Thyroid gland (tissue), 4 donors: ENCODE data around the gene RAD54L. TPM values are rescaled to one million over a fixed set of nuclear protein-coding genes. Genes with fewer than 3 reads are reported as not detected.
A peak's percentile ranks its signal among the peaks of the same experiment; 100 is the strongest.

Experiments used
- DNase-seq, 2 donors: peaks; one replicate each; pipeline ENCODE4 v3.0.0-alpha.2; 2019
- H3K27ac ChIP-seq, 3 donors: fragments of 200-600 bp; sonication (generic); 1 replicate in 2 of 3; 2 replicates in 1 of 3; pipeline ENCODE4 v1.5.1; 2016 to 2019; ENCODE audit warnings: mild to moderate bottlenecking in 1 of 3, moderate library complexity in 1 of 3
- H3K27me3 ChIP-seq: fragments of 200-600 bp; sonication (generic); one replicate; pipeline ENCODE4 v1.5.1; 2019
- H3K36me3 ChIP-seq, 2 donors: fragments of 200-600 bp; sonication (generic); one replicate each; pipeline ENCODE4 v1.5.1; 2016 to 2019
- H3K4me1 ChIP-seq, 2 donors: fragments of 200-600 bp; sonication (generic); one replicate each; pipeline ENCODE4 v1.5.1; 2017 to 2019
- H3K4me3 ChIP-seq, 3 donors: fragments of 200-600 bp; sonication (generic); replicated peaks in 1 of 3; 1 replicate in 2 of 3; 2 replicates in 1 of 3; pipeline ENCODE4 v1.5.1; 2016; ENCODE audit warnings: mild to moderate bottlenecking in 1 of 3
- H3K9me3 ChIP-seq: fragments of 200-600 bp; sonication (generic); one replicate; pipeline ENCODE4 v1.5.1; 2017
- POLR2A ChIP-seq, 2 donors: fragments of 450-650 bp; IDR thresholded peaks; one replicate each; pipeline ENCODE4 v1.6.1; 2017; ENCODE audit warnings: antibody characterized with exemption in 2 of 2, mild to moderate bottlenecking in 2 of 2, moderate library complexity in 1 of 2
- WGBS, 2 donors: methylation state at CpG; one replicate each; pipeline ENCODE4 v1.1.5; 2017; 5-methylcytosine and 5-hydroxymethylcytosine counted together
- intact Hi-C: fragments of 100-400 bp; cut with DNase I; formaldehyde crosslinking; loops from one replicate; pipeline ENCODE4 v1.15.1; 2023
- total RNA-seq, 4 donors: library from RNA; depleted of rRNA; stranded (reverse); fragments of >200 nt; gene quantifications; one replicate each; pipeline ENCODE4 v1.2.3, GENCODE V29; 2016
- TF ChIP-seq, protein P1 (sequence below), 6 experiments: fragments of 200-600 bp in 3 of 6; fragments of 450-650 bp in 3 of 6; sonication (generic) in 3 of 6; IDR thresholded peaks; one replicate each; pipeline ENCODE4 v1.5.1; 2016 to 2019; ENCODE audit warnings: antibody characterized with exemption in 6 of 6, mild to moderate bottlenecking in 2 of 6, inconsistent platforms in 1 of 6, moderate library complexity in 1 of 6

Gene RAD54L
- total RNA-seq, 4 donors from 2014 or later: 0.27 to 1.7 (median 0.61) TPM

- Histone ChIP-seq H3K27ac (peak overlapping the region in 2 of 3 donors; percentile 56 to 70), H3K36me3 (peaks cover 32 to 33% of the 10 kb centered on the region in 2 donors), H3K4me1 (peaks cover 35 to 36% of the 10 kb centered on the region in 2 donors), H3K4me3 (no peak overlapping the region), H3K9me3 (no peaks in the 10 kb centered on the region), H3K27me3 (no peaks in the 10 kb centered on the region)
- TF ChIP-seq POLR2A (IDR thresholded peaks at IDR 0.05): no peak
- TF ChIP-seq, protein P1, sequence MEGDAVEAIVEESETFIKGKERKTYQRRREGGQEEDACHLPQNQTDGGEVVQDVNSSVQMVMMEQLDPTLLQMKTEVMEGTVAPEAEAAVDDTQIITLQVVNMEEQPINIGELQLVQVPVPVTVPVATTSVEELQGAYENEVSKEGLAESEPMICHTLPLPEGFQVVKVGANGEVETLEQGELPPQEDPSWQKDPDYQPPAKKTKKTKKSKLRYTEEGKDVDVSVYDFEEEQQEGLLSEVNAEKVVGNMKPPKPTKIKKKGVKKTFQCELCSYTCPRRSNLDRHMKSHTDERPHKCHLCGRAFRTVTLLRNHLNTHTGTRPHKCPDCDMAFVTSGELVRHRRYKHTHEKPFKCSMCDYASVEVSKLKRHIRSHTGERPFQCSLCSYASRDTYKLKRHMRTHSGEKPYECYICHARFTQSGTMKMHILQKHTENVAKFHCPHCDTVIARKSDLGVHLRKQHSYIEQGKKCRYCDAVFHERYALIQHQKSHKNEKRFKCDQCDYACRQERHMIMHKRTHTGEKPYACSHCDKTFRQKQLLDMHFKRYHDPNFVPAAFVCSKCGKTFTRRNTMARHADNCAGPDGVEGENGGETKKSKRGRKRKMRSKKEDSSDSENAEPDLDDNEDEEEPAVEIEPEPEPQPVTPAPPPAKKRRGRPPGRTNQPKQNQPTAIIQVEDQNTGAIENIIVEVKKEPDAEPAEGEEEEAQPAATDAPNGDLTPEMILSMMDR (IDR thresholded peaks at IDR 0.05): no peak
- intact Hi-C loops: no loop called here
- DNase-seq: peak in 1 of 2 donors; percentile 27
Observed at GRCh38 chr1:46298387-46298786, 50.8 kb downstream of the RAD54L start.

GRCh38 chr1:46300673-46301405 is 53.3 kb downstream of the RAD54L start:
- TF ChIP-seq POLR2A (IDR thresholded peaks at IDR 0.05): no peak
- TF ChIP-seq, protein P1 (IDR thresholded peaks at IDR 0.05): no peak
- Histone ChIP-seq H3K36me3 (peaks cover 11 to 18% of the 10 kb centered on the region in 2 donors), H3K4me1 (peaks cover 46 to 48% of the 10 kb centered on the region in 2 donors), H3K27ac (peak overlapping the region; percentile 98 to 100 (median 99)), H3K4me3 (peak overlapping the region in 1 of 3 donors; percentile 86), H3K9me3 (no peaks in the 10 kb centered on the region), H3K27me3 (no peaks in the 10 kb centered on the region)
- WGBS, 2 donors: 50 to 57% methylated on average over 6 of the region's 6 CpGs
- intact Hi-C loops: loop anchor here (5.0 to 10.0 kb wide), 2 partner anchors 41 to 56 kb away; partner anchors contain the start of genes NSUN4 and RAD54L
- peak; percentile 54 to 58 for DNase-seq

GRCh38 chr1:46301406-46301807 is 53.8 kb downstream of the RAD54L start:
- H3K4me1 ChIP-seq: peaks cover 46 to 48% of the 10 kb centered on the region in 2 donors
- peaks cover 8 to 13% of the 10 kb centered on the region in 2 donors for H3K36me3 ChIP-seq
- peak overlapping the region; percentile 98 to 100 (median 99) for H3K27ac ChIP-seq
- TF ChIP-seq, protein P1 (IDR thresholded peaks at IDR 0.05): no peak
- no peak for TF ChIP-seq POLR2A (IDR thresholded peaks at IDR 0.05)
- DNase-seq: no peak
- peak overlapping the region; percentile 30 to 93 (median 86) for H3K4me3 ChIP-seq
- no peaks in the 10 kb centered on the region for H3K27me3 ChIP-seq
- H3K9me3 ChIP-seq: no peaks in the 10 kb centered on the region
- intact Hi-C loops: loop anchor here (5.0 to 10.0 kb wide), 2 partner anchors 41 to 57 kb away; partner anchors contain the start of genes NSUN4 and RAD54L
- WGBS, 2 donors: 7 to 13% methylated on average over 17 of the region's 17 CpGs

DNA sequence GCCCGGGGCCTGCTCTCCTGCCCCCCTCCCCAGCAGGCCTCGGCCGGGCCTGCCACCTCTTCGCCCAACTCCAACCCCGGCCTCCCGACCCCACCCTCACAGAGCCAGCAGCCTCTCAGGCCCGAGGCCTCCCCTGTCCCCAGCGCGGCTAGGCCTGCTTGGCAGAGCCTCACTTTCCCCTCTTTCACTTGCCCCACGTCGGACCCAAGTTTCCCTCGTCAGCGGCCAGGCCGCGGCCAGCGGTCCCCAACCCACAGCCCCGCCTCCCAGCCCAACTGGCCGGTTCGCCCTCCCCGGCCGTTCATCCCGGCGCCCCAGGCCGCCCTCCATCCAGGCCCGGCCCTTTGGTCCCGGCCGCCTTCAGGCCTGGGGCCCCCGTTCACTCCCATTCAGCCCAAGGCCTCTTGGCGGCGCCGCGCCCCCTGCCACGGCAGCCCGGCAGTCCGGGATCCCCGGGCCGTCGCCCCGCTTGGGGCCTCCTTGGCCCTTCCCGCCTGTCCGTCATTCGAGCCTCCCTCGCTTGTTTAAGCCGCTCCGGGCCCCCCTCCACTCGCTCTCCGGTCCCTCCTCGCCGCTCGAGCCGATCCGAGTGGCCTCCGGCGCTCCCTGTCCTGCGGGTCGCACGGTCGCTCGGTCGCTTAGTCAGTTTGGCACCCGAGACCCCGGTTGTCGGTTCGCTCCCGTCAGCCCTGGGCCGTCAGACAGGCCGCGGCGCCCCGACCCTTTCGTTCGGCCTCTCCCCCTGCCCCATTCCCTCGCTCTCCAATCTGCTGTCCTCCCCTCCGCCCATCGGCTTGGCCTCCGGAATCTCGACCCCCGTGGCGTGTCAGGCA is 54.5 kb downstream of the RAD54L start:
- Histone ChIP-seq H3K36me3 (peaks cover 3 to 6% of the 10 kb centered on the region in 2 donors), H3K27ac (peak overlapping the region; percentile 98 to 100 (median 99)), H3K27me3 (no peaks in the 10 kb centered on the region), H3K4me1 (peaks cover 46 to 51% of the 10 kb centered on the region in 2 donors), H3K9me3 (no peaks in the 10 kb centered on the region), H3K4me3 (peak overlapping the region; percentile 30 to 93 (median 86))
- DNase-seq: peak; percentile 55 to 59
- 1% methylated on average over 32 to 43 of the region's 79 CpGs for WGBS, 2 donors
- intact Hi-C loops: loop anchor here (5.0 to 10.0 kb wide), 2 partner anchors 40 to 57 kb away; partner anchors contain the start of genes NSUN4 and RAD54L
- TF ChIP-seq, protein P1 (IDR thresholded peaks at IDR 0.05): peak in 2 of 6 experiments; percentile 16 to 23
- TF ChIP-seq POLR2A (IDR thresholded peaks at IDR 0.05): peak in 1 of 2 donors; percentile 30
